Loucy (cell line): Measurements from ENCODE around the gene RAB9B.
"Not testable (repeated sequence)": the region's sequence is repeated elsewhere in the genome, so short reads cannot be mapped to it uniquely, and the experiment has no call there.

Experiments used
- H2AFZ ChIP-seq: fragments of 200-600 bp; sonication (generic); 2 replicates; pipeline ENCODE4 v1.6.0; 2016; ENCODE audit warnings: antibody characterized with exemption, mild to moderate bottlenecking, low read length, moderate library complexity
- H3F3A ChIP-seq: fragments of 200-600 bp; 2 replicates; pipeline ENCODE4 v1.6.0; 2016; ENCODE audit warnings: antibody characterized with exemption, low read depth, mild to moderate bottlenecking
- H3K27me3 ChIP-seq: fragments of 200-600 bp; sonication (generic); 2 replicates; pipeline ENCODE4 v1.6.1; 2014; ENCODE audit warnings: low read length, mild to moderate bottlenecking; ENCODE audit not compliant: insufficient read depth, poor library complexity, severe bottlenecking
- H3K36me3 ChIP-seq: fragments of 200-600 bp; sonication (generic); 2 replicates; pipeline ENCODE4 v1.6.1; 2016; ENCODE audit warnings: low read length; ENCODE audit not compliant: insufficient read depth
- H3K4me1 ChIP-seq: fragments of 200-600 bp; sonication (generic); 2 replicates; pipeline ENCODE4 v1.5.1; 2014; ENCODE audit warnings: low read length, mild to moderate bottlenecking; ENCODE audit not compliant: insufficient read depth, poor library complexity, severe bottlenecking
- H3K4me2 ChIP-seq: fragments of 200-600 bp; sonication (generic); 2 replicates; pipeline ENCODE4 v1.6.0; 2014; ENCODE audit warnings: antibody characterized with exemption, low read length, low read depth, mild to moderate bottlenecking; ENCODE audit not compliant: poor library complexity, severe bottlenecking
- H3K4me3 ChIP-seq: fragments of 200-600 bp; sonication (generic); 2 replicates; pipeline ENCODE4 v1.5.1; 2014; ENCODE audit warnings: low read length, mild to moderate bottlenecking, mixed read lengths; ENCODE audit not compliant: poor library complexity, severe bottlenecking
- H3K79me2 ChIP-seq: fragments of 200-600 bp; sonication (generic); 2 replicates; pipeline ENCODE4 v1.6.1; 2014; ENCODE audit warnings: low read length; ENCODE audit not compliant: insufficient read depth
- H3K9ac ChIP-seq: fragments of 200-600 bp; sonication (generic); 2 replicates; pipeline ENCODE4 v1.6.0; 2014; ENCODE audit warnings: mild to moderate bottlenecking, low read depth, low read length, moderate library complexity; ENCODE audit not compliant: poor library complexity, severe bottlenecking
- H3K9me2 ChIP-seq: fragments of 200-600 bp; sonication (generic); replicated peaks from 2 replicates; pipeline ENCODE4 v1.6.1; 2016; ENCODE audit warnings: low read depth, low read length, mixed read lengths
- H3K9me3 ChIP-seq: fragments of 200-600 bp; sonication (generic); 2 replicates; pipeline ENCODE4 v1.6.1; 2014; ENCODE audit warnings: mild to moderate bottlenecking, antibody characterized with exemption, low read length, low read depth; ENCODE audit not compliant: insufficient read depth
- H4K20me1 ChIP-seq: fragments of 200-600 bp; sonication (generic); 2 replicates; pipeline ENCODE4 v1.6.0; 2014; ENCODE audit warnings: antibody characterized with exemption, low read length, mild to moderate bottlenecking; ENCODE audit not compliant: insufficient read depth, poor library complexity, severe bottlenecking
- CTCF ChIP-seq: fragments of 200-600 bp; sonication (generic); conservative IDR thresholded peaks from 2 replicates; pipeline ENCODE4 v1.5.1; 2014; ENCODE audit warnings: mild to moderate bottlenecking, antibody characterized with exemption, low read length
- EZH2phosphoT487 ChIP-seq: fragments of 200-600 bp; IDR thresholded peaks from 2 replicates; pipeline ENCODE4 v1.6.1; 2018; ENCODE audit warnings: antibody characterized with exemption, mild to moderate bottlenecking, moderate library complexity, borderline replicate concordance

The RAB9B gene

GRCh38 chrX:103817502-103817901 is 14.6 kb downstream of the RAB9B start:
- no peaks in the 10 kb centered on the region for H3K9me2 ChIP-seq
- no peaks in the 10 kb centered on the region for H4K20me1 ChIP-seq
- H2AFZ ChIP-seq: no peak overlapping the region
- TF ChIP-seq EZH2phosphoT487 (no peak), CTCF (peak; percentile 52)
- no peak overlapping the region for H3K4me3 ChIP-seq
- H3K4me1 ChIP-seq: no peaks in the 10 kb centered on the region
- no peak overlapping the region for H3K4me2 ChIP-seq
- H3F3A ChIP-seq: no peaks in the 10 kb centered on the region
- H3K9me3 ChIP-seq: no peaks in the 10 kb centered on the region
- no peaks in the 10 kb centered on the region for H3K79me2 ChIP-seq
- no peaks in the 10 kb centered on the region for H3K36me3 ChIP-seq
- H3K27me3 ChIP-seq: no peaks in the 10 kb centered on the region
- no peak overlapping the region for H3K9ac ChIP-seq

- H3K4me1 ChIP-seq, H3K4me3 ChIP-seq, H2AFZ ChIP-seq, H3K4me2 ChIP-seq, H3K9me2 ChIP-seq, H3K9ac ChIP-seq, H3F3A ChIP-seq, H4K20me1 ChIP-seq, H3K27me3 ChIP-seq, H3K79me2 ChIP-seq, H3K36me3 ChIP-seq, H3K9me3 ChIP-seq: not testable (repeated sequence)
These were observed 15.0 kb downstream of the RAB9B start for GRCh38 chrX:103817101-103817500.

GRCh38 chrX:103811858-103812257 is 20.2 kb downstream of the RAB9B start:
- Histone ChIP-seq H4K20me1 (no peaks in the 10 kb centered on the region), H3K9me3 (no peaks in the 10 kb centered on the region)

More at GRCh38 chrX:103811858-103812257, 20.2 kb downstream of the RAB9B start:
- Histone ChIP-seq H3K4me2 (no peak overlapping the region), H3K79me2 (no peaks in the 10 kb centered on the region), H3K36me3 (no peaks in the 10 kb centered on the region), H3F3A (no peaks in the 10 kb centered on the region), H3K4me1 (no peaks in the 10 kb centered on the region), H3K4me3 (no peak overlapping the region), H3K27me3 (no peaks in the 10 kb centered on the region), H3K9me2 (no peaks in the 10 kb centered on the region), H2AFZ (no peak overlapping the region), H3K9ac (no peak overlapping the region)
- TF ChIP-seq EZH2phosphoT487 (no peak), CTCF (no peak)
